Measurements from ENCODE around the gene CNTN5.

CNTN5 gene

DNA sequence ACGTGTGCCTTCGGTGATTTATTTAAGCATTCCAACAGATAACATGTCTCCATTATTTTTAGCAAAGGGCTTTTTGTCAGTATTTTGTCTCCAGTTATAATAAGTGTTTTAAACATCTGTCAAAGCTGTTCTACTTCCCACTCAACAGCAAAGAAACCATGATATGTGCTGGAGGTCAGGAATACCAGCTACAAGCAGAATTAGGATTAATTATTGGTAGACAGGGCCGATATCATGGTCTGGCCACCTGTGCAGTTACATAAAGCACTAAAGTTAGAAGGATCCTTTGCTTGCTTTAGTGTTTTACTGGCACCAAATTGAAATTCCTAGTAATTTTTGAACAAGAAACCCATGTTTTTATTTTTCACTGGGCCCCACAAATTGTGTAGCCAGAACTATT, 1075.1 kb downstream of the CNTN5 start:
- H3K4me3 ChIP-seq (ENCODE audit: control insufficient read depth, low read depth, low read length): no peak overlapping the region
- DNase-seq (ENCODE audit: low read depth): no peak
- no peak for TF ChIP-seq CTCF (IDR thresholded peaks at IDR 0.05; ENCODE audit: control insufficient read depth, insufficient read depth, low read depth, low read length, missing control alignments)

DNA sequence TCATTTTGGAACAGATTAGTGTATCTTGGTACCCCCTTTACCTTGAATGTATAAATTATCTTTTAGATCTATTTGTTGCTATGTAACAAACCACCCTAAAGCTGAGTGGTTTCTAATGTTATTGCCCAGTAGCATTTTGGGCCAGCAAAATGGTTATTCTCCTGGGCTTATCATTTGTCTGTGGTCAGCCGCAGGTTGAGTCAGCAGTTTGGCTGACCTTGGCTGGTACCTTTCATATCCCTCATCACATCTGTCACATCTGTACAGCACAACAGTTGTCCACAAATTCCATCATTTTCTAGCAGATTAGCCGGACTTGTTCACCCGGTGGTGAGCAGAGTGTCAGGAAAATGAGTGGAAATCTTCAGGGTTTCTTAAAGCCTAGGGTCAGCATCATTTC, 1077.8 kb downstream of the CNTN5 start:
- DNase-seq (ENCODE audit: low read depth): no peak
- no peak for TF ChIP-seq CTCF (IDR thresholded peaks at IDR 0.05; ENCODE audit: control insufficient read depth, insufficient read depth, low read depth, low read length, missing control alignments)
- no peak overlapping the region for H3K4me3 ChIP-seq (ENCODE audit: control insufficient read depth, low read depth, low read length)

- no peak for DNase-seq (ENCODE audit: low read depth)
- no peak overlapping the region for H3K4me3 ChIP-seq (ENCODE audit: control insufficient read depth, low read depth, low read length)
- no peak for TF ChIP-seq CTCF (IDR thresholded peaks at IDR 0.05; ENCODE audit: control insufficient read depth, insufficient read depth, low read depth, low read length, missing control alignments)
Observed at GRCh38 chr11:100105255-100105981, 1084.7 kb downstream of the CNTN5 start.

DNA sequence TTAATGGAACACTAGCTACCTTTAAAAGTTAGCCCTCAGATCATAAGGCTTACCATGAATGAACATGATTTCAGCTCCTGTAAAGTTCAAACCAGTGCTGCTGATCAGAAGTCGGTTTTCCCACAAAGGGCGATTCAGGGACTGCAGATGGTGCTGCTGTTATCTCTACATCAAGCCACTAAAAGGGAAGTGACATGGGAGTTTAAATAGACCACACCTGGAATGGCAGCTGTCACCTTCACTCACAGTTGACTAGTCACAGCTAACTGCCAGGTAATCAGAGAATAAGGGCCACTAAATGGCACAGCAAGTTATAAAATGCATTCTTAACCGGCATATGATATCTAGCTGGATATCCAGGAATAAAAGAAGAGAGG, 1085.2 kb downstream of the CNTN5 start:
- TF ChIP-seq CTCF (IDR thresholded peaks at IDR 0.05; ENCODE audit: control insufficient read depth, insufficient read depth, low read depth, low read length, missing control alignments): no peak
- no peak for DNase-seq (ENCODE audit: low read depth)
- H3K4me3 ChIP-seq (ENCODE audit: control insufficient read depth, low read depth, low read length): no peak overlapping the region

GRCh38 chr11:100119176-100119575, 1098.4 kb downstream of the CNTN5 start:
- no peak for DNase-seq (ENCODE audit: low read depth)
- H3K4me3 ChIP-seq (ENCODE audit: control insufficient read depth, low read depth, low read length): no peak overlapping the region
- no peak for TF ChIP-seq CTCF (IDR thresholded peaks at IDR 0.05; ENCODE audit: control insufficient read depth, insufficient read depth, low read depth, low read length, missing control alignments)

GRCh38 chr11:100133114-100133513, 1112.4 kb downstream of the CNTN5 start:
- TF ChIP-seq CTCF (IDR thresholded peaks at IDR 0.05; ENCODE audit: control insufficient read depth, insufficient read depth, low read depth, low read length, missing control alignments): no peak
- DNase-seq (ENCODE audit: low read depth): no peak
- H3K4me3 ChIP-seq (ENCODE audit: control insufficient read depth, low read depth, low read length): no peak overlapping the region

All from AG09309 (cell line).